Endothelial cell of umbilical vein (primary cell): ENCODE results near the gene TNKS2.

ENCODE experiments used
- CTCF ChIP-seq, 2 donors: IDR thresholded peaks; 1 replicate in 1 of 2; 2 replicates in 1 of 2; pipeline ENCODE4 v1.5.1; 2011; ENCODE audit warnings: low read length in 2 of 2, mild to moderate bottlenecking in 2 of 2, moderate library complexity in 2 of 2, control low read depth in 1 of 2, inconsistent platforms in 1 of 2, low read depth in 1 of 2; ENCODE audit not compliant: insufficient read depth in 1 of 2; ENCODE audit errors: extremely low read depth in 1 of 2
- EZH2 ChIP-seq: IDR thresholded peaks from 2 replicates; pipeline ENCODE4 v1.6.1; 2012; ENCODE audit warnings: borderline replicate concordance, low read depth, mild to moderate bottlenecking, moderate library complexity, low read length, inconsistent platforms; ENCODE audit not compliant: severe bottlenecking
- GATA2 ChIP-seq: IDR thresholded peaks from 2 replicates; pipeline ENCODE4 v1.7.0; 2011; ENCODE audit warnings: low read depth, mild to moderate bottlenecking, moderate library complexity, mixed read lengths, low read length; ENCODE audit not compliant: insufficient read length, insufficient read depth
- MAX ChIP-seq: IDR thresholded peaks from 2 replicates; pipeline ENCODE4 v1.6.1; 2011; ENCODE audit not compliant: insufficient read depth, insufficient read length
- MYC ChIP-seq: IDR thresholded peaks from one replicate; pipeline ENCODE4 v1.6.1; 2011; ENCODE audit warnings: mild to moderate bottlenecking, low read depth, low read length
- POLR2A ChIP-seq: IDR thresholded peaks from 2 replicates; pipeline ENCODE4 v1.6.1; 2012; ENCODE audit warnings: low read depth, mild to moderate bottlenecking, control low read depth, low read length
- POLR2AphosphoS5 ChIP-seq: IDR thresholded peaks from 2 replicates; pipeline ENCODE4 v1.6.1; 2012; ENCODE audit warnings: low read depth, mild to moderate bottlenecking, control low read depth, low read length, moderate library complexity; ENCODE audit not compliant: insufficient read depth

- TF ChIP-seq MYC (no peak), POLR2A (no peak), CTCF (IDR thresholded peaks at IDR 0.05; ENCODE audit: extremely low read depth in 1 of 2, insufficient read depth in 1 of 2, low read depth in 1 of 2, low read length in 2 of 2) (no peak), POLR2AphosphoS5 (no peak), GATA2 (no peak), MAX (no peak), EZH2 (no peak)
Measured at GRCh38 chr10:91864744-91865143, 66.5 kb downstream of the TNKS2 start.
